SU-DHL-6 (cell line): ENCODE results near the gene SOAT2.
A peak's percentile ranks its signal among the peaks of the same experiment; 100 is the strongest.

ENCODE experiments used
- H2AFZ ChIP-seq: fragments of 200-600 bp; sonication (generic); 2 replicates; pipeline ENCODE4 v1.6.1; 2014; ENCODE audit warnings: low read depth, mild to moderate bottlenecking, moderate library complexity, mixed read lengths, antibody characterized with exemption, low read length; ENCODE audit not compliant: severe bottlenecking
- H3F3A ChIP-seq: fragments of 200-600 bp; shearing (Covaris generic); 2 replicates; pipeline ENCODE4 v1.6.0; 2016; ENCODE audit warnings: antibody characterized with exemption, mild to moderate bottlenecking; ENCODE audit not compliant: insufficient read depth
- H3K27ac ChIP-seq: fragments of 200-600 bp; sonication (generic); 2 replicates; pipeline ENCODE4 v1.5.1; 2016; ENCODE audit warnings: low read depth, mild to moderate bottlenecking, low read length, moderate library complexity, mixed read lengths
- H3K27me3 ChIP-seq: fragments of 200-600 bp; sonication (generic), shearing (Covaris generic); 2 replicates; pipeline ENCODE4 v1.6.0; 2014; ENCODE audit warnings: mild to moderate bottlenecking, low read length
- H3K36me3 ChIP-seq: fragments of 200-600 bp; sonication (generic); 2 replicates; pipeline ENCODE4 v1.6.1; 2014; ENCODE audit warnings: mild to moderate bottlenecking, low read length, mixed read lengths
- H3K4me2 ChIP-seq: fragments of 300-600, 200-600 bp; shearing (Covaris generic), sonication (generic); 2 replicates; pipeline ENCODE4 v1.6.0; 2014; ENCODE audit warnings: low read length, low read depth, mild to moderate bottlenecking; ENCODE audit not compliant: poor library complexity, severe bottlenecking
- H3K4me3 ChIP-seq: fragments of 200-600 bp; sonication (generic); 2 replicates; pipeline ENCODE4 v1.5.1; 2014; ENCODE audit warnings: antibody characterized with exemption, low read length, mild to moderate bottlenecking, mixed read lengths; ENCODE audit not compliant: insufficient read depth, poor library complexity, severe bottlenecking
- H3K79me2 ChIP-seq: fragments of 200-600 bp; sonication (generic); 2 replicates; pipeline ENCODE4 v1.6.1; 2014; ENCODE audit warnings: mild to moderate bottlenecking, low read length, moderate library complexity; ENCODE audit not compliant: insufficient read depth
- H3K9ac ChIP-seq: fragments of 200-600 bp; sonication (generic); 2 replicates; pipeline ENCODE4 v1.7.0; 2014; ENCODE audit warnings: mild to moderate bottlenecking, low read length
- H3K9me2 ChIP-seq: fragments of 200-600 bp; sonication (generic); replicated peaks from 2 replicates; pipeline ENCODE4 v1.6.1; 2014; ENCODE audit warnings: low read length; ENCODE audit not compliant: insufficient read depth
- H3K9me3 ChIP-seq: fragments of 200-600 bp; sonication (generic); 2 replicates; pipeline ENCODE4 v1.6.1; 2014; ENCODE audit warnings: low read length, mixed read lengths; ENCODE audit not compliant: insufficient read depth
- H4K20me1 ChIP-seq: fragments of 200-600 bp; sonication (generic); 2 replicates; pipeline ENCODE4 v1.6.1; 2014; ENCODE audit warnings: low read depth, mild to moderate bottlenecking, antibody characterized with exemption, low read length, moderate library complexity, mixed read lengths
- EZH2phosphoT487 ChIP-seq: fragments of 200-600 bp; sonication (generic), shearing (Covaris generic); conservative IDR thresholded peaks from 2 replicates; pipeline ENCODE4 v1.6.1; 2018; ENCODE audit warnings: mild to moderate bottlenecking, antibody characterized with exemption, low read length, moderate library complexity, mixed read lengths
- TF ChIP-seq, protein P1 (sequence below): fragments of 200-600 bp; sonication (generic); IDR thresholded peaks from one replicate; pipeline ENCODE4 v1.5.1; 2017; ENCODE audit warnings: antibody characterized with exemption, mild to moderate bottlenecking, low read length, moderate library complexity; ENCODE audit not compliant: insufficient read depth, poor library complexity, severe bottlenecking

The SOAT2 gene

DNA sequence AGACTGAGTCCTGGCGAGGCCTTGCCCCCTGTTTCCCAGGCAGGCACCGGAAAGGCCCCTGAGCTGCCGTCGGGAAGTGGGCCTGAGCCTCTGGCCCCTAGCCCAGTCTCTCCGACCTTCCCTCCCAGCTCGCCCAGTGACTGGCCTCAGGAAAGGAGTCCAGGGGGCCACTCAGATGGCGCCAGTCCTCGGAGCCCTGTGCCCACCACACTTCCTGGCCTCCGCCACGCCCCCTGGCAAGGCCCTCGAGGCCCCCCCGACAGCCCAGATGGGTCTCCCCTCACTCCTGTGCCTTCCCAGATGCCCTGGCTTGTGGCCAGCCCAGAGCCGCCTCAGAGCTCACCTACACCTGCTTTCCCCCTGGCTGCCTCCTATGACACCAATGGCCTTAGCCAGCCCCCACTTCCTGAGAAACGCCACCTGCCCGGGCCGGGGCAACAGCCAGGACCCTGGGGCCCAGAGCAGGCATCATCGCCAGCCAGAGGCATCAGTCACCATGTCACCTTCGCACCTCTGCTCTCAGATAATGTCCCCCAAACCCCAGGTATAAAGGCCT is 42.5 kb upstream of the SOAT2 start:
- H3F3A ChIP-seq: peaks cover 6% of the 10 kb centered on the region; the same call in 1 of the 2 replicates
- H3K36me3 ChIP-seq: no peaks in the 10 kb centered on the region
- no peak overlapping the region for H3K4me3 ChIP-seq
- H3K27me3 ChIP-seq: no peaks in the 10 kb centered on the region
- no peak overlapping the region for H3K9ac ChIP-seq
- H3K4me2 ChIP-seq: no peak overlapping the region
- H3K9me2 ChIP-seq: no peaks in the 10 kb centered on the region
- H3K9me3 ChIP-seq: no peaks in the 10 kb centered on the region
- no peak for TF ChIP-seq EZH2phosphoT487
- TF ChIP-seq, protein P1, sequence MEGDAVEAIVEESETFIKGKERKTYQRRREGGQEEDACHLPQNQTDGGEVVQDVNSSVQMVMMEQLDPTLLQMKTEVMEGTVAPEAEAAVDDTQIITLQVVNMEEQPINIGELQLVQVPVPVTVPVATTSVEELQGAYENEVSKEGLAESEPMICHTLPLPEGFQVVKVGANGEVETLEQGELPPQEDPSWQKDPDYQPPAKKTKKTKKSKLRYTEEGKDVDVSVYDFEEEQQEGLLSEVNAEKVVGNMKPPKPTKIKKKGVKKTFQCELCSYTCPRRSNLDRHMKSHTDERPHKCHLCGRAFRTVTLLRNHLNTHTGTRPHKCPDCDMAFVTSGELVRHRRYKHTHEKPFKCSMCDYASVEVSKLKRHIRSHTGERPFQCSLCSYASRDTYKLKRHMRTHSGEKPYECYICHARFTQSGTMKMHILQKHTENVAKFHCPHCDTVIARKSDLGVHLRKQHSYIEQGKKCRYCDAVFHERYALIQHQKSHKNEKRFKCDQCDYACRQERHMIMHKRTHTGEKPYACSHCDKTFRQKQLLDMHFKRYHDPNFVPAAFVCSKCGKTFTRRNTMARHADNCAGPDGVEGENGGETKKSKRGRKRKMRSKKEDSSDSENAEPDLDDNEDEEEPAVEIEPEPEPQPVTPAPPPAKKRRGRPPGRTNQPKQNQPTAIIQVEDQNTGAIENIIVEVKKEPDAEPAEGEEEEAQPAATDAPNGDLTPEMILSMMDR: no peak
- H3K27ac ChIP-seq: no peak overlapping the region
- H4K20me1 ChIP-seq: no peaks in the 10 kb centered on the region
- H2AFZ ChIP-seq: no peak overlapping the region
- no peaks in the 10 kb centered on the region for H3K79me2 ChIP-seq

DNA sequence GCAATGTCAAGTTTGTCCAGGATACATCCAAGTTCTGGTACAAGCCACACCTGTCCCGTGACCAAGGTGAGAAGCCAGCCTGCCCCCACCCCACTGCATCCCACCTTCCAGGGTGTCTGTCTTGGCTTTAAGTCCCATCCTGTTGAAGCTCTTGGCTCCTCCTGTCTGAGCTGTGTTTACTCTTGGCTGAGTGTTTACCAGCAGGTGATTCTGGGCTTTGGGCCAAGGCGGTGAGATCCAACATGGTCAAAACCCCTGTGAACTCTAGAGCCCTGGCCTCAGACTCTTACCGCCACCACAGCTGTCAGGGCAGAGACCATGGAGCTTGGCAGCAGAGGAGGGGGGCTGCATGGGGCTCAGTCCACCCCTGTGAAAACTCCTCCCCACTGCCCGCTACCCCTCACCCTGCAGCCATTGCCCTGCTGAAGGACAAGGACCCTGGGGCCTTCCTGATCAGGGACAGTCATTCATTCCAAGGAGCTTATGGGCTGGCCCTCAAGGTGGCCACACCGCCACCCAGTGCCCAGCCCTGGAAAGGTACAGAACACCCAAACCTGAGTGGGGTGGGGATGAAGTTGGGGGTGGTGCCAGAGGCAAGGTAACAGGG is 41.8 kb upstream of the SOAT2 start:
- no peak overlapping the region for H3K9ac ChIP-seq
- H3K4me2 ChIP-seq: no peak overlapping the region

DNA sequence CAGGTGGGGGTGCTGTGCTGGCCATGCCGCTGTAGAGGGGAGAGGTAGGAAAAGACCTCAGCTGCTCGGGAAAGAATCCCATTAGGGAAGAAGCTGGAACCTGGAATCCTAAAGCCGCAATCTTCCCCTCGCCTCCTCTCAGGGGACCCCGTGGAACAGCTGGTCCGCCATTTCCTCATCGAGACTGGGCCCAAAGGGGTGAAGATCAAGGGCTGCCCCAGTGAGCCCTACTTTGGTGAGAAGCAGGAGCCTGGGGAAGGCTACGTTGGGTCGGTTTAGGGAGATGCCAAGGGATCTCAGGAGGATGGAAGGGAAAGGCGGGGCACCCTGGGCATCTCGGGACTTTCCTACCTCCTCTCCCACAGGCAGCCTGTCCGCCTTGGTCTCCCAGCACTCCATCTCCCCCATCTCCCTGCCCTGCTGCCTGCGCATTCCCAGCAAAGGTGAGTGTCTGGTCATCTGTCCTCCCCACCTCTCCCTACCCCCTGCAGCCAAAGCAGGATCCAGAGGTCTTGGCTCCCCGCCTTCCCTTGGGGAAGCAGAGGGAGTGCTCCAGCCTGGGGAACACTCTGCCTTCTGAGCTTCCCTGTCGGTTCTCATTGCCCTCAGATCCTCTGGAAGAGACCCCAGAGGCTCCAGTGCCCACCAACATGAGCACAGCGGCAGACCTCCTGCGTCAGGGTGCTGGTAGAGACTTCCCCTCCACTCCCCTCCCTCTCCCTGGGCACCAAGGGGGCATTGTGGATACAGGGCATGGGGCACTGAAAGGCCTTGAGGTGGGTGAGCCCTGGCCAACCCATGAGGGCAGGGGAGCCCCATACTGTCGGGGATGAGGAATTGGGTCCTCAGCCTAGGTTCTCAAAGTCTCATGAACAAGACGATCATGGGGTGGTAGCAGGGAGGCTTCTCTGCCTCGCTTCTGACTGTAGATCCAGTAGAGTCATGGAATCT is 41.0 kb upstream of the SOAT2 start:
- Histone ChIP-seq H3K9me2 (no peaks in the 10 kb centered on the region), H3K4me2 (no peak overlapping the region), H3K79me2 (no peaks in the 10 kb centered on the region), H3K27ac (no peak overlapping the region), H3K9ac (no peak overlapping the region), H3K36me3 (no peaks in the 10 kb centered on the region), H4K20me1 (no peaks in the 10 kb centered on the region), H2AFZ (no peak overlapping the region), H3K27me3 (no peaks in the 10 kb centered on the region), H3F3A (no peaks in the 10 kb centered on the region), H3K9me3 (no peaks in the 10 kb centered on the region), H3K4me3 (no peak overlapping the region)
- TF ChIP-seq EZH2phosphoT487: no peak
- TF ChIP-seq, protein P1: no peak

More for the DNA sequence above, 41.8 kb upstream of the SOAT2 start:
- Histone ChIP-seq H3F3A (peaks cover 2% of the 10 kb centered on the region; the same call in 1 of the 2 replicates), H3K9me2 (no peaks in the 10 kb centered on the region), H4K20me1 (no peaks in the 10 kb centered on the region), H2AFZ (no peak overlapping the region), H3K27me3 (no peaks in the 10 kb centered on the region), H3K9me3 (no peaks in the 10 kb centered on the region), H3K79me2 (no peaks in the 10 kb centered on the region), H3K27ac (no peak overlapping the region), H3K4me3 (no peak overlapping the region), H3K36me3 (no peaks in the 10 kb centered on the region)
- no peak for TF ChIP-seq EZH2phosphoT487
- TF ChIP-seq, protein P1: peak; percentile 21
